ENCODE results near the gene KRT71.

The KRT71 gene

GRCh38 chr12:52497975-52498374, 55.0 kb downstream of the KRT71 start:
- no peak for DNase-seq (ENCODE audit: low read depth in 2 of 2)

DNA sequence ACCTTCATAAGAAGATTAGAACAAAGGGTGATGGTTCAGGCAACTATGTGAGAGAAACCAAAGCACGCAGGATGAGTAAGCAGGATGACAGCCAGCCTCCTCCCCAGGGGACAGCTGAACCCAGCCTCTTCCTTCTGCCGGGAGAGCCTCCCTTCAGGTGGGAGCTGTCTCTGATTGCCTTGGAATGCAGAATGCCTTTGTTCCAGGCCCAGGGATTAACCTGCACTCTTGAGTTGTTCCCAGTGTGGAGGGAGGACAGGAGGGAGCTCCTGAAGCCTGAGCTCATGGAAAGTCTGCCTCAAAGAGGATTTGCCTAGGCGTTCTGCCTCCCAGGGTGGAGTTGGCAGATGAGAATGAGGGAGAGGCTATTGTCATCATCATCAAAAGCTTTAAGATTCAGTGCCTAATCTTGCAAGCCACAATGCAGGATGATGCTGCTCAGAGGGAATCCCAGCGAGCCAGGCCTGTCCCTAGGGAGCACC, 56.3 kb downstream of the KRT71 start:
- no peak for DNase-seq (ENCODE audit: low read depth in 2 of 2)

GRCh38 chr12:52496054-52496453, 56.9 kb downstream of the KRT71 start:
- DNase-seq (ENCODE audit: low read depth in 2 of 2), result no peak

- no peak for DNase-seq (ENCODE audit: low read depth in 2 of 2)
Observed at GRCh38 chr12:52495389-52495788, 57.6 kb downstream of the KRT71 start.

DNA sequence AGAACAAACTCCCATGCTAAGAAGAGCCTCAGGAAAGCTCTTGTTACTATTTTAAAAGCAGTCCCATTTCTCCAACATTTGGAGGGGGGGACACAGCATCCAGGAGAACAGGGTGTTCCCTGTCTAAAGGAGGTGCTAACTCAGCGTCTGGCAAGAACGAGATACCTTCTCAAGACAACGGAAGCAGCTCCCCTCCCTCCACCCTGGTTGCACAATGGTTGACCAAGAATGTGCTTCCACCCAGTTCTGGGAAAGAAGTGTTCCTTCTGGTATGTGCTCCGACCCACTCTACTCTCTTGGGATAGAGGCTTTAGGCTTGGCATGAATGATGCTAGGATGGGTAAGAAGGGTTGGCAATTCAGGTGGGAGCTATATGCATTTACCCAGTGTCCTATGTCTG, 58.4 kb downstream of the KRT71 start:
- no peak for DNase-seq (ENCODE audit: low read depth in 2 of 2)

DNA sequence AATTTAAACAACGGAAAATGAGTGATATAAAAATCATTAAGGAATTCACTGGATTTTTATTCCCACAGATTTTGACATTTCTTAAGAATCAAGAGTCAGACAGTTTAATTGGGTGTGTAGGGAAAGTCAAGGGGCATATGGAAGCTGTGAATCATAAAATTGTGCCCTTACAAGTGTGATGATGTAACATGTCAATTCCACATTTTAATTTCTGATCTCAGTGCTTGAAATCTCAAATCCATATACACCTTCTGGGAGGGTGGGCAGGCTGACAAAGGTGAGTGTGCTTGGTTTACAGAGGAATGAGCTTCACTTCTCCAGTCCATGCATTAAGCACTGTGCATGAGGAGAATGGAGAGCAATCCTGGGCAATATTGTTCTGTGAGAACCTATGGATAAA, 58.8 kb downstream of the KRT71 start:
- DNase-seq (ENCODE audit: low read depth in 2 of 2), result no peak
